Panc1 (cell line): ENCODE results near the gene MAP3K13.

Experiments used
- CTCF ChIP-seq: fragments of 450-650 bp; IDR thresholded peaks from 2 replicates; pipeline ENCODE4 v1.5.1; 2017; ENCODE audit warnings: mild to moderate bottlenecking
- POLR2AphosphoS5 ChIP-seq: IDR thresholded peaks from 2 replicates; pipeline ENCODE4 v1.6.1; 2012; ENCODE audit warnings: mild to moderate bottlenecking, low read depth, low read length, moderate library complexity
- TCF7L2 ChIP-seq: IDR thresholded peaks from 2 replicates; pipeline ENCODE4 v1.6.1; 2011; ENCODE audit warnings: mild to moderate bottlenecking, low read depth, low read length, inconsistent platforms
- TF ChIP-seq, protein P1 (sequence below), 2 experiments: IDR thresholded peaks; 2 replicates each; pipeline ENCODE4 v1.6.1; 2011 to 2012; ENCODE audit warnings: low read depth in 2 of 2, control low read depth in 1 of 2, low read length in 1 of 2, mild to moderate bottlenecking in 1 of 2, moderate library complexity in 1 of 2; ENCODE audit not compliant: insufficient read depth in 1 of 2

DNA sequence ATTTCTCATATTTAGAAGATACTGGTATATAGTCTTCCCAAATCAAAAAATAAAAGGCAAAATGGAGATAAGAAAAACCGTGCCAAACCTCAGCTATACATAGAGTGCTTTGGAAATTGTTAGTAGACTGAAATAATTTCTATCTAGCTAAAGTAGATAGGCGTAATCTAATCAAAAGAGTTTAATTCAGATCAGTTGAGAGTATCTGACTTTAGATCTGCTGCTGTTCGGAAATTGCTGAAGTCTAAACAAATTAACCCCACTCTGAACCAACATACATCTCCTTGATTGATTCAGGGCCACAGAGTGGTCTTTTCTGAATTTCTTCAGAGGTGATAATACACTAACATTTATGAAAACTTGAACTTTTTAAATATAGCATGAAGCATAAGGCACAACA is 40.1 kb downstream of the MAP3K13 start:
- TF ChIP-seq CTCF, result no peak
- TF ChIP-seq, protein P1, sequence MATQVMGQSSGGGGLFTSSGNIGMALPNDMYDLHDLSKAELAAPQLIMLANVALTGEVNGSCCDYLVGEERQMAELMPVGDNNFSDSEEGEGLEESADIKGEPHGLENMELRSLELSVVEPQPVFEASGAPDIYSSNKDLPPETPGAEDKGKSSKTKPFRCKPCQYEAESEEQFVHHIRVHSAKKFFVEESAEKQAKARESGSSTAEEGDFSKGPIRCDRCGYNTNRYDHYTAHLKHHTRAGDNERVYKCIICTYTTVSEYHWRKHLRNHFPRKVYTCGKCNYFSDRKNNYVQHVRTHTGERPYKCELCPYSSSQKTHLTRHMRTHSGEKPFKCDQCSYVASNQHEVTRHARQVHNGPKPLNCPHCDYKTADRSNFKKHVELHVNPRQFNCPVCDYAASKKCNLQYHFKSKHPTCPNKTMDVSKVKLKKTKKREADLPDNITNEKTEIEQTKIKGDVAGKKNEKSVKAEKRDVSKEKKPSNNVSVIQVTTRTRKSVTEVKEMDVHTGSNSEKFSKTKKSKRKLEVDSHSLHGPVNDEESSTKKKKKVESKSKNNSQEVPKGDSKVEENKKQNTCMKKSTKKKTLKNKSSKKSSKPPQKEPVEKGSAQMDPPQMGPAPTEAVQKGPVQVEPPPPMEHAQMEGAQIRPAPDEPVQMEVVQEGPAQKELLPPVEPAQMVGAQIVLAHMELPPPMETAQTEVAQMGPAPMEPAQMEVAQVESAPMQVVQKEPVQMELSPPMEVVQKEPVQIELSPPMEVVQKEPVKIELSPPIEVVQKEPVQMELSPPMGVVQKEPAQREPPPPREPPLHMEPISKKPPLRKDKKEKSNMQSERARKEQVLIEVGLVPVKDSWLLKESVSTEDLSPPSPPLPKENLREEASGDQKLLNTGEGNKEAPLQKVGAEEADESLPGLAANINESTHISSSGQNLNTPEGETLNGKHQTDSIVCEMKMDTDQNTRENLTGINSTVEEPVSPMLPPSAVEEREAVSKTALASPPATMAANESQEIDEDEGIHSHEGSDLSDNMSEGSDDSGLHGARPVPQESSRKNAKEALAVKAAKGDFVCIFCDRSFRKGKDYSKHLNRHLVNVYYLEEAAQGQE (IDR thresholded peaks at IDR 0.05; ENCODE audit: insufficient read depth in 1 of 2, low read depth in 2 of 2, low read length in 1 of 2), result no peak
- TF ChIP-seq POLR2AphosphoS5, result no peak
- TF ChIP-seq TCF7L2, result no peak
